Transverse colon (tissue), 4 donors: Measurements from ENCODE around the gene COX5A. TPM values are rescaled to one million over a fixed set of nuclear protein-coding genes. Genes with fewer than 3 reads are reported as not detected.

Source experiments
- DNase-seq: peaks from one replicate; pipeline ENCODE4 v3.0.0-alpha.2; 2019
- H3K27ac ChIP-seq, 4 donors: fragments of 200-600 bp; sonication (generic); 2 replicates each; pipeline ENCODE4 v1.5.1; 2016 to 2018; ENCODE audit warnings: inconsistent platforms in 4 of 4
- H3K27me3 ChIP-seq: fragments of 200-600 bp; sonication (generic); 2 replicates; pipeline ENCODE4 v1.5.1; 2017; ENCODE audit warnings: inconsistent platforms
- H3K36me3 ChIP-seq, 4 donors: fragments of 200-600 bp; sonication (generic); 2 replicates each; pipeline ENCODE4 v1.5.1; 2017 to 2019; ENCODE audit warnings: inconsistent platforms in 4 of 4
- H3K4me1 ChIP-seq, 4 donors: fragments of 200-600 bp; sonication (generic); 2 replicates each; pipeline ENCODE4 v1.5.1; 2017 to 2020; ENCODE audit warnings: inconsistent platforms in 4 of 4
- H3K4me3 ChIP-seq, 4 donors: fragments of 200-600 bp; sonication (generic); 1 replicate in 1 of 4; 2 replicates in 3 of 4; pipeline versions ENCODE4 v1.5.1 to v1.6.1; 2017 to 2019; ENCODE audit warnings: inconsistent platforms in 4 of 4
- H3K9me3 ChIP-seq, 2 donors: fragments of 200-600 bp; sonication (generic); 2 replicates each; pipeline ENCODE4 v1.5.1; 2017 to 2019; ENCODE audit warnings: inconsistent platforms in 2 of 2
- EP300 ChIP-seq: sonication (generic); formaldehyde crosslinking; IDR thresholded peaks from one replicate; pipeline ENCODE4 v1.6.1; 2017; ENCODE audit warnings: antibody characterized with exemption, low read depth
- POLR2A ChIP-seq: fragments of 450-650 bp; IDR thresholded peaks from one replicate; pipeline ENCODE4 v1.6.1; 2016; ENCODE audit warnings: antibody characterized with exemption, mild to moderate bottlenecking, moderate library complexity
- POLR2AphosphoS5 ChIP-seq, 3 donors: sonication (generic); formaldehyde crosslinking; IDR thresholded peaks; one replicate each; pipeline ENCODE4 v1.6.1; 2016; ENCODE audit warnings: antibody characterized with exemption in 3 of 3
- WGBS, 2 donors: methylation state at CpG; one replicate each; pipeline ENCODE4 v1.1.5; 2018; ENCODE audit warnings: low coverage in 1 of 2; 5-methylcytosine and 5-hydroxymethylcytosine counted together
- in situ Hi-C, 4 donors: fragments of 200-750 bp; cut with MboI; loops; one replicate each; pipeline versions ENCODE4 v1.15.0 to v1.15.1; 2017; ENCODE audit warnings: low sequenced_read_pairs in 3 of 4, low pct_ligation_motif_present in 1 of 4, low pct_unique_long_range_greater_than_20kb in 1 of 4
- intact Hi-C: fragments of 100-400 bp; cut with DNase I; formaldehyde crosslinking; loops from one replicate; pipeline ENCODE4 v1.15.1; 2023; ENCODE audit warnings: low total_unique reads
- total RNA-seq, 4 donors: library from RNA; depleted of rRNA; stranded (reverse); fragments of >200 nt; gene quantifications; one replicate each; pipeline ENCODE4 v1.1.0, GENCODE V29; 2016
- TF ChIP-seq, protein P1 (sequence below), 5 experiments: fragments of 200-600 bp in 3 of 5; fragments of 450-650 bp in 2 of 5; sonication (generic) in 3 of 5; IDR thresholded peaks; 1 replicate in 2 of 5; 2 replicates in 3 of 5; pipeline ENCODE4 v1.5.1; 2016 to 2017; ENCODE audit warnings: antibody characterized with exemption in 5 of 5, inconsistent platforms in 3 of 5, mild to moderate bottlenecking in 2 of 5, moderate library complexity in 1 of 5

The COX5A gene
- total RNA-seq, 4 donors from 2014 or later, result 135 to 437 (median 219) TPM

DNA sequence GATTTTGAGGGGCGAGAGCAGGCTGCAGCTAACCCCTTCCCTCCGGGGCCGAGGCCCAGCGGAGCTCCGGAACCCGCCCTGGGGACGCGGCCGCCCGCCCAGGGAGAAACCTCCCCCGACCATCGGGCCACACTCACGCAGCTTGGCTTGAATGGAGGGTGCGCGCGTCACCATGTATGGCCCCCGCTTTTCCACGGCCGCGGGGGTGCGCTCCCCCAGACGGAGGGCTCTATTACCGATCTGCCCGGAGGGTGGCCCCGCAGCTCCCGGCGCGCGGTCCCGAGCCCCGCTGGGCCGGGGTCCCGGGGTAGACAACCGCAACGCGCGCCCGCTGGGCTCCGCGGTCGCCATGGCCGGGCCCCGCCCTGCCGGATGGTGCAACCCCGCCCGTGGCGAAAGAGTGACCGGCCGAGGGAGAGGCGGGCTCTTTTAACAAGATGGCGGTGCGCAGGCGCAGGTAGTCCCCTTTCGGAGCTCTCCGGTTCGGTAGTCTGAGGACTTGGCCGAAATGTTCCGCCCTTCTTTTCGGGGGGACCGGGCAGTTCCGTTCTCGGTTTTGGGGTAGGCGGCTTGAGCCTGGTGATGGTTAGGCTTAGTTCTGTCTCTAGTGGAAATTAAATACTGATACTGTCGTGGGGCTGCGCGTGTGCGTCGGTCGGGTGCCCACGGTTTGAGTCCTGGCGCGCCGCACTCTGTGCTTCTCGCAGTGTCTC lies 31.3 kb downstream of the COX5A start, which contains the start of gene FAM219B:
FAM219B (minus strand) TSS at position 402 of the 713 bp plus-strand sequence; CDS start at position 351, 51 bp downstream.
- intact Hi-C loops (no loop called here), in situ Hi-C loops (loop anchor here in 1 of 4 donors (10.0 kb wide), 1 partner anchor 72 kb away; no protein-coding TSS in a partner anchor)
- H3K27ac ChIP-seq, result peak within 1 kb of the TSS; percentile 94 to 98 (median 96)
- TF ChIP-seq POLR2A (peak; percentile 73), EP300 (no peak), POLR2AphosphoS5 (IDR thresholded peaks at IDR 0.05) (peak; percentile 85 to 91 (median 86))
- DNase-seq, result peak; percentile 95
- H3K4me3 ChIP-seq, result peak within 1 kb of the TSS; percentile 79 to 88 (median 80)
- WGBS, 2 donors, result 0% methylated on average over 35 of the region's 74 CpGs; no CpG with 5 or more reads in 1 of the 2 donors
- no peaks in the 10 kb centered on the region for H3K9me3 ChIP-seq
- H3K27me3 ChIP-seq, result no peaks in the 10 kb centered on the region
- peaks cover 0 to 14% (median 6%) of the 10 kb centered on the region in 4 donors for H3K36me3 ChIP-seq
- peaks cover 14 to 32% (median 22%) of the 10 kb centered on the region in 4 donors for H3K4me1 ChIP-seq

DNA sequence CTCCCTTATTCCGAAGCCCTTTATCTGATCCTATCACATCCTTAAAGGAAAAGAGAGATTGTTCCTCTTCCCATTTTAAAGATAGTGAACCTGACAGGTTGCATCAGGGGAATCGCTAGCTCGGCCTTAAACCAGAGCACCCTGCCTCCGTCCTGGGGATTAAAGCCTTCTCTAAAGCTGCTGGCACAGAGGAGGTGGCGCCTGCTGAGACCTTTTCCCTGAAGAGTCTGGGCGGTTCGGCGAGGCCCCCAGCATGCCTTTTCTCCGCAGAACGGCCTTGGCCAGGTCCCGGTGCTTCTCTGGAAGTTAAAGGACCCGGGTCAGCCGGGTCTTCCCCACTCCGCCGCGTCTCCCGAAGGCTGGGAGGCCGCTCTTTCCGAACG lies 31.8 kb downstream of the COX5A start:
- peak; percentile 36 for DNase-seq
- TF ChIP-seq, protein P1, sequence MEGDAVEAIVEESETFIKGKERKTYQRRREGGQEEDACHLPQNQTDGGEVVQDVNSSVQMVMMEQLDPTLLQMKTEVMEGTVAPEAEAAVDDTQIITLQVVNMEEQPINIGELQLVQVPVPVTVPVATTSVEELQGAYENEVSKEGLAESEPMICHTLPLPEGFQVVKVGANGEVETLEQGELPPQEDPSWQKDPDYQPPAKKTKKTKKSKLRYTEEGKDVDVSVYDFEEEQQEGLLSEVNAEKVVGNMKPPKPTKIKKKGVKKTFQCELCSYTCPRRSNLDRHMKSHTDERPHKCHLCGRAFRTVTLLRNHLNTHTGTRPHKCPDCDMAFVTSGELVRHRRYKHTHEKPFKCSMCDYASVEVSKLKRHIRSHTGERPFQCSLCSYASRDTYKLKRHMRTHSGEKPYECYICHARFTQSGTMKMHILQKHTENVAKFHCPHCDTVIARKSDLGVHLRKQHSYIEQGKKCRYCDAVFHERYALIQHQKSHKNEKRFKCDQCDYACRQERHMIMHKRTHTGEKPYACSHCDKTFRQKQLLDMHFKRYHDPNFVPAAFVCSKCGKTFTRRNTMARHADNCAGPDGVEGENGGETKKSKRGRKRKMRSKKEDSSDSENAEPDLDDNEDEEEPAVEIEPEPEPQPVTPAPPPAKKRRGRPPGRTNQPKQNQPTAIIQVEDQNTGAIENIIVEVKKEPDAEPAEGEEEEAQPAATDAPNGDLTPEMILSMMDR (IDR thresholded peaks at IDR 0.05), result no peak
- TF ChIP-seq POLR2A (no peak), POLR2AphosphoS5 (IDR thresholded peaks at IDR 0.05) (no peak), EP300 (no peak)
- in situ Hi-C loops, result loop anchor here in 1 of 4 donors (10.0 kb wide), 1 partner anchor 71 kb away; no protein-coding TSS in a partner anchor
- peak overlapping the region; percentile 94 to 98 (median 96) for H3K27ac ChIP-seq
- 0 to 1% methylated on average over 1 to 20 of the region's 20 CpGs for WGBS, 2 donors
- H3K9me3 ChIP-seq, result no peaks in the 10 kb centered on the region
- H3K36me3 ChIP-seq, result peaks cover 0 to 11% (median 4%) of the 10 kb centered on the region in 4 donors
- H3K4me1 ChIP-seq, result peaks cover 14 to 37% (median 27%) of the 10 kb centered on the region in 4 donors
- H3K4me3 ChIP-seq, result peak overlapping the region; percentile 79 to 88 (median 80)
- no peaks in the 10 kb centered on the region for H3K27me3 ChIP-seq
- intact Hi-C loops, result no loop called here

DNA sequence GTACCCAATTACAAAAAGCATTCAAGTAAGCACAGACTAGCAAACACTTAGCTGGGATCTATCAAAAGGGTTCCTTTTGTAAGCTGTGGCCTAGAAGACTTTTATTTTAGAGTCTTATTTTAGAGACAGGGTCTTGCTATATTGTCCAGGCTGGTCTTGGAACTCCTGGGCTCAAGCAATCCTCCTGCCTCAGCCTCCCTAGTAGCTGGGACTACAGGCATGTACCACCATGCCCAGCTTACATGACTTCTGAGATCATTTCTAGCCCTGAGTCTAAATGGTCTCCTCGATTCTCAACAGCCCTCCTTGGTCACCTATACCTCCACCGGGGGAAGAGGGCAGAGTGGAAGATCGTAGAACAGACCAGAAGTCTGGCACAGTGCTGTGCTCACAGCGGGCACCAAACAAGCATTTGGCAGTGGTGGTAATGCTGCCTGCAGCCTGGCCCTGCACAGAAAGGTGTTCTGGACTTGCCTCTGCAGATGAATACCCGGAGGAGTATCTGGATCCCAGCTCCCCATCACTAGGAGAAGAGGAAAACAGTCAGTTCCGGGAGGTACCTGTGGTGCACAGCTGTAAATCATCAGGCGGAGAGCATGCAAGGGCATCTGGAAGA lies 33.6 kb downstream of the COX5A start:
- WGBS, 2 donors, result 87% methylated on average over 7 of the region's 7 CpGs; no CpG with 5 or more reads in 1 of the 2 donors

DNA sequence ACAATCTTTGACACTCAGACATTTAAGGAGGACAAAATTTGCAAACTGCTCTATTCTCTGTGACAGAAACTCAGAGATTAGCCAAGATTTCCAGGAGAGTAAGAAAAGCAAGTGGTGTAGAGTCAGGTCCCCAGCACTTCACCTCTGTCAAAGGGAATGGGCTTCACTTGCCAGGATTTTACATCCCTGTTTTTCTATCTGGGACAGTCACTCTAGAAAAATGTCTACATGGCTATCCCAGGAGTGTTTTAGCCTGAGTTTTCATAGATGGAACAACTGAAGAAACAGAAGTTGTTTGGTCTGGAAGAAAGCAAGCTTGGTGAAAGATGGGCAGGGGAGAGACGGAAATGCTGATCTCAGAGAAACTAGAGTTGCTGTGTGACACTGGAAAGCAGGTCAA lies 34.2 kb downstream of the COX5A start:
- TF ChIP-seq POLR2AphosphoS5 (IDR thresholded peaks at IDR 0.05) (no peak), POLR2A (no peak), EP300 (no peak)
- TF ChIP-seq, protein P1 (IDR thresholded peaks at IDR 0.05), result no peak
- intact Hi-C loops (no loop called here), in situ Hi-C loops (loop anchor here in 1 of 4 donors (10.0 kb wide), 1 partner anchor 69 kb away; no protein-coding TSS in a partner anchor)
- DNase-seq, result no peak
- Histone ChIP-seq H3K27me3 (no peaks in the 10 kb centered on the region), H3K36me3 (peaks cover 0 to 26% (median 4%) of the 10 kb centered on the region in 4 donors), H3K4me1 (peaks cover 14 to 38% (median 27%) of the 10 kb centered on the region in 4 donors), H3K27ac (no peak overlapping the region), H3K4me3 (no peak overlapping the region), H3K9me3 (no peaks in the 10 kb centered on the region)
- 83 to 88% methylated on average over 1 of the region's 1 CpG for WGBS, 2 donors

More for the DNA sequence above, 33.6 kb downstream of the COX5A start:
- intact Hi-C loops, result no loop called here
- H3K27ac ChIP-seq, result no peak overlapping the region
- H3K36me3 ChIP-seq, result peaks cover 0 to 20% (median 4%) of the 10 kb centered on the region in 4 donors
- TF ChIP-seq EP300 (no peak), POLR2AphosphoS5 (IDR thresholded peaks at IDR 0.05) (no peak), POLR2A (no peak)
- TF ChIP-seq, protein P1 (IDR thresholded peaks at IDR 0.05), result no peak
- H3K4me3 ChIP-seq, result no peak overlapping the region
- H3K9me3 ChIP-seq, result no peaks in the 10 kb centered on the region
- DNase-seq, result no peak
- peaks cover 14 to 38% (median 27%) of the 10 kb centered on the region in 4 donors for H3K4me1 ChIP-seq
- in situ Hi-C loops, result loop anchor here in 1 of 4 donors (10.0 kb wide), 1 partner anchor 69 kb away; no protein-coding TSS in a partner anchor
- H3K27me3 ChIP-seq, result no peaks in the 10 kb centered on the region
